Right lobe of liver (tissue), 6 donors: ENCODE data around the gene GLO1. TPM values are rescaled to one million over a fixed set of nuclear protein-coding genes. Genes with fewer than 3 reads are reported as not detected.
A peak's percentile ranks its signal among the peaks of the same experiment; 100 is the strongest.

Experiments used
- ATAC-seq, 4 donors: fragments of 200-7000 bp; cut with Tn5 transposase; one replicate each; pipeline ENCODE4 v1.9.1; 2020; ENCODE audit warnings: mild to moderate bottlenecking in 4 of 4, moderate library complexity in 4 of 4
- DNase-seq, 3 donors: peaks; one replicate each; pipeline ENCODE4 v3.0.0-alpha.2; 2020
- H3K27ac ChIP-seq, 3 donors: fragments of 200-600 bp; one replicate each; pipeline ENCODE4 v1.8.0; 2022
- H3K27me3 ChIP-seq, 2 donors: fragments of 200-600 bp; one replicate each; pipeline ENCODE4 v1.8.0; 2022
- H3K36me3 ChIP-seq, 4 donors: fragments of 200-600 bp; sonication (generic) in 1 of 4; one replicate each; pipeline versions ENCODE4 v1.5.1 to v1.8.0; 2017 to 2022; ENCODE audit warnings: control low read depth in 1 of 4
- H3K4me1 ChIP-seq, 4 donors: fragments of 200-600 bp; sonication (generic) in 1 of 4; one replicate each; pipeline versions ENCODE4 v1.5.1 to v1.8.0; 2017 to 2022; ENCODE audit warnings: control low read depth in 1 of 4
- H3K4me3 ChIP-seq, 3 donors: fragments of 200-600 bp; one replicate each; pipeline ENCODE4 v1.8.0; 2022
- H3K9me3 ChIP-seq, 4 donors: fragments of 200-600 bp; sonication (generic) in 1 of 4; one replicate each; pipeline versions ENCODE4 v1.5.1 to v1.8.0; 2017 to 2022; ENCODE audit warnings: control low read depth in 1 of 4
- POLR2A ChIP-seq: fragments of 450-650 bp; IDR thresholded peaks from one replicate; pipeline ENCODE4 v1.6.1; 2017; ENCODE audit warnings: antibody characterized with exemption, mild to moderate bottlenecking
- WGBS: methylation state at CpG from one replicate; pipeline ENCODE4 v1.1.6; 2018; ENCODE audit warnings: low coverage, low lambda C conversion rate; ENCODE audit not compliant: insufficient coverage; ENCODE audit errors: missing lambda C conversion rate; 5-methylcytosine and 5-hydroxymethylcytosine counted together
- intact Hi-C, 2 donors: fragments of 100-400 bp; cut with DNase I; formaldehyde crosslinking; loops; one replicate each; pipeline versions ENCODE4 v1.11.2 to v1.14.1; 2022
- total RNA-seq, 6 experiments: library from RNA; depleted of rRNA in 2 of 6; stranded (reverse); fragments of >200 nt in 2 of 6; fragmentation: NEBNext Ultra II Directional in 3 of 6; extraction: Animal tissue kit (Norgen Biotek cat#: 25700) in 3 of 6; gene quantifications; one replicate each; pipeline versions ENCODE4 v1.1.0 to v1.2.4, GENCODE V29; 2016 to 2023
- TF ChIP-seq, protein P1 (sequence below), 4 donors: fragments of 200-600 bp in 3 of 4; fragments of 450-650 bp in 1 of 4; IDR thresholded peaks; one replicate each; pipeline versions ENCODE4 v1.5.1 to v1.8.0; 2016 to 2022; ENCODE audit warnings: antibody characterized with exemption in 4 of 4, mild to moderate bottlenecking in 2 of 4
- donor health status: DM: no; HTN: yes; CAD: no.
- donor health status: DM: no; HTN: no; CAD: no.
- donor health status: DM: no; HTN: no; CAD: no.
- donor health status: DM: no; HTN: yes; CAD: no.
- donor health status: DM: no; HTN: yes; CAD: no.

The GLO1 gene
- total RNA-seq, 6 experiments from 2014 or later: 41.7 to 68.9 (median 57.8) TPM

DNA sequence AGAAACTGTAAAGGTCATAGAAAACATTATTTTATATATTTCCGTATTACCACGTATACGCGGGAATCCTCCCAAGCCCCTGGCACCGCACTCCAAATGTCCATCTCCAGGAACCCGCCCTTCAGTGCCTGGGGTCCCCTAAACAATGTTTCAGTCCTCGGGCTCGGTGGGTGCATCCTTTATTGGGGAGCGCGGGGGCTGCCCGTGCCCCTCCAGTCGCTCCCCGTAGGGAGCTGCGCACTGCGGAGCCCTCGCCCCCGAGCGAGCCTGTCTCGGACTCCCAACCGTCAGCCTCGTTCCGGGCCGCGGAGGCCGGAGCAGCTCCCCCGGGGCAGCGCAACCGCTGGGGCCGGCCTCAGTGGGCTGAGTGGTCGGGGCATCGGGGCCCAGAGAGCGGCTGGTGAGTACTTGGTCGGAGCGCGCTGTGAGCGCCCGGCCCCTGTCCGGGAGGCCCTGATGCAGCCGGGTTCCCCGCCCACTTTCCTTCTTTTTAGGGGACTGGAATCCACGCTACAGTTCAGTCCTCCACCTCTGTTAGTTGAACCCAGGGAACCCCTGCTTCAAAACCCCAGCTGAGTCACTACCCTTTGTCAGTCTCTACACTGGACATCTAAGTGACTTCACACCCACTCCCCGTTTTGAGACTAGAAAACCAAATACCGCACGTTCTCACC lies 12.2 kb upstream of the GLO1 start, which contains the start of gene DNAH8:
TSS of gene DNAH8 (plus strand) at position 296 of the 674 bp plus-strand sequence. CDS start 7,499 bp downstream, outside the sequence.
- Histone ChIP-seq H3K4me3 (peak within 1 kb of the TSS; percentile 12 to 26 (median 16)), H3K9me3 (no peaks in the 10 kb centered on the region), H3K27me3 (peaks cover 0 to 12% of the 10 kb centered on the region in 2 donors), H3K27ac (no peak within 1 kb of the TSS), H3K4me1 (no peaks in the 10 kb centered on the region), H3K36me3 (no peaks in the 10 kb centered on the region)
- 11% methylated on average over 21 of the region's 44 CpGs for WGBS
- ATAC-seq: peak; percentile 19 to 62 (median 40)
- TF ChIP-seq, protein P1, sequence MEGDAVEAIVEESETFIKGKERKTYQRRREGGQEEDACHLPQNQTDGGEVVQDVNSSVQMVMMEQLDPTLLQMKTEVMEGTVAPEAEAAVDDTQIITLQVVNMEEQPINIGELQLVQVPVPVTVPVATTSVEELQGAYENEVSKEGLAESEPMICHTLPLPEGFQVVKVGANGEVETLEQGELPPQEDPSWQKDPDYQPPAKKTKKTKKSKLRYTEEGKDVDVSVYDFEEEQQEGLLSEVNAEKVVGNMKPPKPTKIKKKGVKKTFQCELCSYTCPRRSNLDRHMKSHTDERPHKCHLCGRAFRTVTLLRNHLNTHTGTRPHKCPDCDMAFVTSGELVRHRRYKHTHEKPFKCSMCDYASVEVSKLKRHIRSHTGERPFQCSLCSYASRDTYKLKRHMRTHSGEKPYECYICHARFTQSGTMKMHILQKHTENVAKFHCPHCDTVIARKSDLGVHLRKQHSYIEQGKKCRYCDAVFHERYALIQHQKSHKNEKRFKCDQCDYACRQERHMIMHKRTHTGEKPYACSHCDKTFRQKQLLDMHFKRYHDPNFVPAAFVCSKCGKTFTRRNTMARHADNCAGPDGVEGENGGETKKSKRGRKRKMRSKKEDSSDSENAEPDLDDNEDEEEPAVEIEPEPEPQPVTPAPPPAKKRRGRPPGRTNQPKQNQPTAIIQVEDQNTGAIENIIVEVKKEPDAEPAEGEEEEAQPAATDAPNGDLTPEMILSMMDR (IDR thresholded peaks at IDR 0.05): no peak
- TF ChIP-seq POLR2A: no peak
- intact Hi-C loops: no loop called here
- peak in 1 of 3 donors; percentile 21 for DNase-seq

DNA sequence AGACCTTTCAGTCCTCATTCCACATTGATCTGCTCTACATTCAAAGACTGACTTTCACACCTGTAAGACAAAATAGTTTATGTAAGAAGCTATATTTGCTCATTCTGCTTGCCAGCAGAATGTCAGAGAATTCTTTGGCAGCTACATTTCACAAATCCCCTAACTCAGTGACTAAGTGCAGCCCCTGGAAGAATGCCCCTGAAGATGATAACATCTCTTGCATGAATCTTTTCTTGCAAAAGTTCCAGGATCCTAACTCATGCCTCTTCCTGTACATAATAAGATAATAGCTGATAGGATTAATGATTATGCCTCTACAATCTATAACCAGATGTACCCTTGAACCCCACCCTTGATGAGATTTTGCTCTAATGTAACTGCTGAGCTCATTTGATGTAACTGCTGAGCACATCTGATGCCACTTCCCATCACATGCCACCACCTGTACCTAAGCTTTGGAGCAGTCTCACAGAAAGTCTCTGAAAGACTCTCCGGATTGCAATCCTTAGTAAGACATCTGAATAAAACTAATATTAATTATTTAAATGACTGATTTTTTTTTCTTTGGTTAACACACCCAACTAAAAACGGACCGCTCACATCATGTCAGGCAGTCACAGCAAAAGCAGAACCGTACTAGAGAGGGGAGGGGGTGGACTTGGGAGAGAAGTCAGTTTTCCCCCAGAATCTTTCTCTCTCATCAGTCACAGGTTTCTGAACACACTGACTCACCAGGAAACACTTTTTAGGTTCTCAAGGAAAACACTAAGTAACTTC lies 11.5 kb upstream of the GLO1 start:
- ATAC-seq (no peak), DNase-seq (no peak)
- Histone ChIP-seq H3K4me1 (no peaks in the 10 kb centered on the region), H3K27me3 (peaks cover 0 to 12% of the 10 kb centered on the region in 2 donors), H3K36me3 (no peaks in the 10 kb centered on the region), H3K27ac (no peak overlapping the region), H3K4me3 (no peak overlapping the region), H3K9me3 (no peaks in the 10 kb centered on the region)
- intact Hi-C loops: no loop called here
- no peak for TF ChIP-seq POLR2A
- TF ChIP-seq, protein P1 (IDR thresholded peaks at IDR 0.05): no peak
- 40% methylated on average over 4 of the region's 4 CpGs for WGBS

DNA sequence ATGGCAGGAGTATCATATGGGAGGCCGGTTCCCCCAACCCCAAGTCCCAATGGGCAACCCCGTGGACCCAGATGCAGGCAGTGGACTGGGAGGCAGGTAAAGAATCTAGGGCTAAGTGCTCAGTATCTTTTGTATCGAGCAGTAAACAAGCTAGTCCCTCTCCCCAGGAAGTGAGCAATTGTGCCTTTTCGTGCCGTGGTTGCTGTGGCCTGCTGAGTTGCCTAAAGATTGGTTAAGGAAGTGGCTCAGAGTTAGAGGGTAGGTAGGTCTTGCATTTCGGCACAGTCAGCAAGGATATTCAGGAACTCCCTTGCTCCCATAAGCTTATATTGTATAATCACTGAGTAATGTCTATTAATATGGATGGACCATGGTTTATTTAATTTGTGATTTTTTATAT lies 10.9 kb upstream of the GLO1 start:
- no peaks in the 10 kb centered on the region for H3K4me1 ChIP-seq
- peaks cover 0 to 12% of the 10 kb centered on the region in 2 donors for H3K27me3 ChIP-seq
- H3K4me3 ChIP-seq: no peak overlapping the region
- no peaks in the 10 kb centered on the region for H3K9me3 ChIP-seq
- no peaks in the 10 kb centered on the region for H3K36me3 ChIP-seq
- 43% methylated on average over 4 of the region's 6 CpGs for WGBS
- DNase-seq (no peak), ATAC-seq (peak; percentile 41 to 60 (median 48))
- intact Hi-C loops: no loop called here
- no peak overlapping the region for H3K27ac ChIP-seq
- TF ChIP-seq, protein P1 (IDR thresholded peaks at IDR 0.05): no peak
- no peak for TF ChIP-seq POLR2A

DNA sequence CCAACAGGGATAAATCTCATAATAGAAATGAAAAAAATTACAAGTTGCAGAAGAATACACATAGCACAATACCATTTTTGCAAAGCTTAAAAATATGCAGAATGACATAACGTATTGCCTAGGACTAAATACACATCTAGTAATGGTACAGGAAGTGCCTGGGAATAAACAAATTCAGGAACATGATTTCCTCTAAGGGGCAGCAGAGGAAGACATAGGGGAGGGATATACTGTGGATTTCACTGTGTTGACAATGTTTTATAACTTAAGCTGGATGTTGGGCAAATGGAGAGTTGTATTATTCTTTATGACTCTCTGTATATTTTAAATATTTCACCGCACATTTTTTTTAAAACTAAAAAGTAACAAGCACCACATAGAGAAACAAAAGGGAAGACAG lies 5.6 kb upstream of the GLO1 start:
- 37% methylated on average over 2 of the region's 2 CpGs for WGBS
- H3K36me3 ChIP-seq: no peaks in the 10 kb centered on the region
- no peak overlapping the region for H3K4me3 ChIP-seq
- no peak overlapping the region for H3K27ac ChIP-seq
- TF ChIP-seq, protein P1 (IDR thresholded peaks at IDR 0.05): no peak
- no peak for TF ChIP-seq POLR2A
- intact Hi-C loops: no loop called here
- H3K9me3 ChIP-seq: no peaks in the 10 kb centered on the region
- no peaks in the 10 kb centered on the region for H3K27me3 ChIP-seq
- H3K4me1 ChIP-seq: no peaks in the 10 kb centered on the region
- DNase-seq (no peak), ATAC-seq (peak; percentile 35 to 80 (median 58))
